ENCODE measurements around the gene KAZALD1.

DNA sequence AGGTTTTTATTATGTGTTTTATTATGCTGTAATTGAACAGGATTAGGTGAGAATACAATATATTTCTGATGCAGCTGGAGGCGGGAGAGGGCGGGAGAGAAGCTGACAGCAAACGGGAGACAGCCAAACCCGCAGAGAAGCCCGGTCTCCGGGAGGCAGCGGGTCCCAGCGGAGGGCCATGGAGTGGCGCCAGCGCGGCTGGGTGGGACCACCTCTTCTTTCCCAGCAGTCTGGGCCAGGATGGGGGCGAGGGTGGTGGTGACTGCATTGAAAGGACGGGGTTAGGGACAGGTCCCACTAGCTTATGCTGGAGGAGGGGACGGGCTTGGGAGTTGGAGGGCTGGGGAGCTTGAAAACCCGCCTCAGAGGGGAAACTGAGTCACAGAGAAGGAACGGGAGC is 14.5 kb upstream of the KAZALD1 start:
- TF ChIP-seq SMC3 (conservative IDR thresholded peaks at IDR 0.05; ENCODE audit: poor library complexity), result no peak
- TF ChIP-seq EP300 (conservative IDR thresholded peaks at IDR 0.05; ENCODE audit: poor library complexity, severe bottlenecking), result no peak
- TF ChIP-seq, protein P1, sequence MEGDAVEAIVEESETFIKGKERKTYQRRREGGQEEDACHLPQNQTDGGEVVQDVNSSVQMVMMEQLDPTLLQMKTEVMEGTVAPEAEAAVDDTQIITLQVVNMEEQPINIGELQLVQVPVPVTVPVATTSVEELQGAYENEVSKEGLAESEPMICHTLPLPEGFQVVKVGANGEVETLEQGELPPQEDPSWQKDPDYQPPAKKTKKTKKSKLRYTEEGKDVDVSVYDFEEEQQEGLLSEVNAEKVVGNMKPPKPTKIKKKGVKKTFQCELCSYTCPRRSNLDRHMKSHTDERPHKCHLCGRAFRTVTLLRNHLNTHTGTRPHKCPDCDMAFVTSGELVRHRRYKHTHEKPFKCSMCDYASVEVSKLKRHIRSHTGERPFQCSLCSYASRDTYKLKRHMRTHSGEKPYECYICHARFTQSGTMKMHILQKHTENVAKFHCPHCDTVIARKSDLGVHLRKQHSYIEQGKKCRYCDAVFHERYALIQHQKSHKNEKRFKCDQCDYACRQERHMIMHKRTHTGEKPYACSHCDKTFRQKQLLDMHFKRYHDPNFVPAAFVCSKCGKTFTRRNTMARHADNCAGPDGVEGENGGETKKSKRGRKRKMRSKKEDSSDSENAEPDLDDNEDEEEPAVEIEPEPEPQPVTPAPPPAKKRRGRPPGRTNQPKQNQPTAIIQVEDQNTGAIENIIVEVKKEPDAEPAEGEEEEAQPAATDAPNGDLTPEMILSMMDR (IDR thresholded peaks at IDR 0.05; ENCODE audit: poor library complexity, severe bottlenecking), result no peak
- no peak for TF ChIP-seq POLR2AphosphoS5 (IDR thresholded peaks at IDR 0.05)
- TF ChIP-seq EZH2 (IDR thresholded peaks at IDR 0.05; ENCODE audit: borderline replicate concordance, insufficient read depth, low read length, poor library complexity, severe bottlenecking), result no peak
- TF ChIP-seq, protein P2, sequence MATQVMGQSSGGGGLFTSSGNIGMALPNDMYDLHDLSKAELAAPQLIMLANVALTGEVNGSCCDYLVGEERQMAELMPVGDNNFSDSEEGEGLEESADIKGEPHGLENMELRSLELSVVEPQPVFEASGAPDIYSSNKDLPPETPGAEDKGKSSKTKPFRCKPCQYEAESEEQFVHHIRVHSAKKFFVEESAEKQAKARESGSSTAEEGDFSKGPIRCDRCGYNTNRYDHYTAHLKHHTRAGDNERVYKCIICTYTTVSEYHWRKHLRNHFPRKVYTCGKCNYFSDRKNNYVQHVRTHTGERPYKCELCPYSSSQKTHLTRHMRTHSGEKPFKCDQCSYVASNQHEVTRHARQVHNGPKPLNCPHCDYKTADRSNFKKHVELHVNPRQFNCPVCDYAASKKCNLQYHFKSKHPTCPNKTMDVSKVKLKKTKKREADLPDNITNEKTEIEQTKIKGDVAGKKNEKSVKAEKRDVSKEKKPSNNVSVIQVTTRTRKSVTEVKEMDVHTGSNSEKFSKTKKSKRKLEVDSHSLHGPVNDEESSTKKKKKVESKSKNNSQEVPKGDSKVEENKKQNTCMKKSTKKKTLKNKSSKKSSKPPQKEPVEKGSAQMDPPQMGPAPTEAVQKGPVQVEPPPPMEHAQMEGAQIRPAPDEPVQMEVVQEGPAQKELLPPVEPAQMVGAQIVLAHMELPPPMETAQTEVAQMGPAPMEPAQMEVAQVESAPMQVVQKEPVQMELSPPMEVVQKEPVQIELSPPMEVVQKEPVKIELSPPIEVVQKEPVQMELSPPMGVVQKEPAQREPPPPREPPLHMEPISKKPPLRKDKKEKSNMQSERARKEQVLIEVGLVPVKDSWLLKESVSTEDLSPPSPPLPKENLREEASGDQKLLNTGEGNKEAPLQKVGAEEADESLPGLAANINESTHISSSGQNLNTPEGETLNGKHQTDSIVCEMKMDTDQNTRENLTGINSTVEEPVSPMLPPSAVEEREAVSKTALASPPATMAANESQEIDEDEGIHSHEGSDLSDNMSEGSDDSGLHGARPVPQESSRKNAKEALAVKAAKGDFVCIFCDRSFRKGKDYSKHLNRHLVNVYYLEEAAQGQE (IDR thresholded peaks at IDR 0.05; ENCODE audit: borderline replicate concordance), result no peak
- no peak for TF ChIP-seq TAF1 (IDR thresholded peaks at IDR 0.05; ENCODE audit: low read depth)
- no peak for TF ChIP-seq RAD21 (conservative IDR thresholded peaks at IDR 0.05)
- no peak for TF ChIP-seq MXI1 (conservative IDR thresholded peaks at IDR 0.05; ENCODE audit: poor library complexity, severe bottlenecking)
